Measurements from ENCODE around the gene WNT2B. TPM values are rescaled to one million over a fixed set of nuclear protein-coding genes. Genes with fewer than 3 reads are reported as not detected.
"Not testable (repeated sequence)": the region's sequence is repeated elsewhere in the genome, so short reads cannot be mapped to it uniquely, and the experiment has no call there.

The WNT2B gene
- total and polyA plus RNA-seq, 11 donors: 0.71 to 16.2 (median 2.0) TPM

GRCh38 chr1:112462953-112463279 is 45.8 kb upstream of the WNT2B start:
- H3K9me3 ChIP-seq: no peaks in the 10 kb centered on the region
- no peak overlapping the region for H3K4me3 ChIP-seq
- intact Hi-C loops (cut with DNase I): loop anchor here in 2 of 10 donors (10.0 kb wide), 1 partner anchor 242 kb away; the partner anchor contains the start of gene RHOC (in 2 of the 2)
- ATAC-seq (no peak), DNase-seq (no peak)
- peak overlapping the region in 2 of 12 donors; percentile 7 to 43 for H3K27ac ChIP-seq
- H3K27me3 ChIP-seq: no peaks in the 10 kb centered on the region
- peaks cover 0 to 35% (median 16%) of the 10 kb centered on the region in 12 donors for H3K4me1 ChIP-seq
- TF ChIP-seq CTCF (IDR thresholded peaks at IDR 0.05): no peak
- no peak for TF ChIP-seq POLR2A (IDR thresholded peaks at IDR 0.05)
- 55 to 71% (median 67%) methylated on average over 1 of the region's 1 CpG for WGBS, 4 donors
- peaks cover 0 to 17% (median 11%) of the 10 kb centered on the region in 9 donors for H3K36me3 ChIP-seq

- intact Hi-C loops (cut with DNase I): loop anchor here in 2 of 10 donors (10.0 kb wide), 1 partner anchor 240 kb away; the partner anchor contains the start of gene RHOC (in 2 of the 2)
- 68 to 77% (median 75%) methylated on average over 3 to 4 of the region's 4 CpGs for WGBS, 4 donors
- peaks cover 0 to 3% (median 0%) of the 10 kb centered on the region in 9 donors for H3K36me3 ChIP-seq
- no peaks in the 10 kb centered on the region for H3K27me3 ChIP-seq
- H3K27ac ChIP-seq: peak overlapping the region in 5 of 12 donors; percentile 1 to 77 (median 9)
- TF ChIP-seq CTCF (IDR thresholded peaks at IDR 0.05) (no peak), POLR2A (IDR thresholded peaks at IDR 0.05) (no peak)
- H3K4me1 ChIP-seq: peaks cover 0 to 31% (median 14%) of the 10 kb centered on the region in 12 donors
- ATAC-seq: no peak
- no peak overlapping the region for H3K4me3 ChIP-seq
- DNase-seq: no peak
- H3K9me3 ChIP-seq: no peaks in the 10 kb centered on the region
These were observed 44.3 kb upstream of the WNT2B start for GRCh38 chr1:112464501-112464900.

- H3K4me3 ChIP-seq: no peak overlapping the region
- no peaks in the 10 kb centered on the region for H3K9me3 ChIP-seq
- TF ChIP-seq CTCF (IDR thresholded peaks at IDR 0.05) (no peak), POLR2A (IDR thresholded peaks at IDR 0.05) (no peak)
- no peaks in the 10 kb centered on the region for H3K27me3 ChIP-seq
- 72 to 82% (median 78%) methylated on average over 5 of the region's 5 CpGs for WGBS, 4 donors
- intact Hi-C loops (cut with DNase I): loop anchor here in 2 of 10 donors (10.0 kb wide), 1 partner anchor 240 kb away; the partner anchor contains the start of gene RHOC (in 2 of the 2)
- peaks cover 0 to 3% (median 0%) of the 10 kb centered on the region in 9 donors for H3K36me3 ChIP-seq
- peak overlapping the region in 8 of 12 donors; percentile 60 to 77 (median 72) for H3K27ac ChIP-seq
- DNase-seq (no peak), ATAC-seq (no peak)
- peaks cover 0 to 31% (median 14%) of the 10 kb centered on the region in 12 donors for H3K4me1 ChIP-seq
These were observed 43.6 kb upstream of the WNT2B start for GRCh38 chr1:112465122-112465521.

- intact Hi-C loops (cut with DNase I): loop anchor here (1.0 to 10.0 kb wide), 4 partner anchors 75 to 239 kb away; partner anchors contain the start of gene RHOC (in 2 of the 10)
- H3K4me1 ChIP-seq: peaks cover 0 to 29% (median 14%) of the 10 kb centered on the region in 12 donors
- H3K9me3 ChIP-seq: no peaks in the 10 kb centered on the region
- H3K4me3 ChIP-seq: peak overlapping the region in 11 of 12 donors; percentile 1 to 59 (median 48)
- H3K27me3 ChIP-seq: no peaks in the 10 kb centered on the region
- peak; percentile 88 to 96 (median 93) for ATAC-seq
- DNase-seq: peak; percentile 97 to 98 (median 97)
- TF ChIP-seq POLR2A (IDR thresholded peaks at IDR 0.05) (peak in 1 of 2 donors; percentile 40), CTCF (IDR thresholded peaks at IDR 0.05) (peak; percentile 75 to 97 (median 87))
- no peaks in the 10 kb centered on the region for H3K36me3 ChIP-seq
- H3K27ac ChIP-seq: peak overlapping the region; percentile 39 to 77 (median 71)
- 1 to 3% (median 2%) methylated on average over 26 to 31 of the region's 31 CpGs for WGBS, 4 donors
These were observed 42.6 kb upstream of the WNT2B start for GRCh38 chr1:112466078-112466660.

- H3K27ac ChIP-seq; intact Hi-C loops (cut with DNase I); H3K9me3 ChIP-seq; H3K4me3 ChIP-seq; H3K36me3 ChIP-seq; DNase-seq; ATAC-seq; H3K27me3 ChIP-seq: not testable (repeated sequence)
- peaks cover 0 to 20% (median 11%) of the 10 kb centered on the region in 12 donors for H3K4me1 ChIP-seq
- 92 to 95% (median 94%) methylated on average over 7 of the region's 7 CpGs for WGBS, 4 donors
These were observed 38.4 kb upstream of the WNT2B start for GRCh38 chr1:112470324-112470723.

All from heart left ventricle (tissue), 16 donors.